Measurements from ENCODE around the gene RALGAPA2. TPM values are rescaled to one million over a fixed set of nuclear protein-coding genes. Genes with fewer than 3 reads are reported as not detected.
A peak's percentile ranks its signal among the peaks of the same experiment; 100 is the strongest.

Gene RALGAPA2
- total RNA-seq, 4 donors from 2014 or later = 89.7 to 126 (median 97.8) TPM

- WGBS, 2 donors = 89 to 90% methylated on average over 8 of the region's 8 CpGs
- Histone ChIP-seq H3K4me1 (peaks cover 33 to 69% of the 10 kb centered on the region in 2 donors), H3K9me3 (no peaks in the 10 kb centered on the region), H3K4me3 (replicated peaks in 1 of 3) (no peak overlapping the region), H3K27ac (no peak overlapping the region), H3K27me3 (no peaks in the 10 kb centered on the region), H3K36me3 (no peaks in the 10 kb centered on the region)
- intact Hi-C loops (cut with DNase I) = no loop called here
- TF ChIP-seq CTCF (IDR thresholded peaks at IDR 0.05) (no peak), POLR2A (IDR thresholded peaks at IDR 0.05) (no peak)
- no peak for DNase-seq
Observed at GRCh38 chr20:20690676-20691476, 21.6 kb downstream of the RALGAPA2 start.

GRCh38 chr20:20687319-20687718 is 25.1 kb downstream of the RALGAPA2 start:
- intact Hi-C loops (cut with DNase I) = no loop called here
- DNase-seq = no peak
- H3K9me3 ChIP-seq = no peaks in the 10 kb centered on the region
- no peak overlapping the region for H3K27ac ChIP-seq
- H3K36me3 ChIP-seq = no peaks in the 10 kb centered on the region
- no peak overlapping the region for H3K4me3 ChIP-seq (replicated peaks in 1 of 3)
- TF ChIP-seq CTCF (IDR thresholded peaks at IDR 0.05) (no peak), POLR2A (IDR thresholded peaks at IDR 0.05) (no peak)
- no peaks in the 10 kb centered on the region for H3K27me3 ChIP-seq
- 80 to 94% methylated on average over 5 of the region's 5 CpGs for WGBS, 2 donors
- H3K4me1 ChIP-seq = peaks cover 45 to 74% of the 10 kb centered on the region in 2 donors

GRCh38 chr20:20685635-20686034 is 26.8 kb downstream of the RALGAPA2 start:
- Histone ChIP-seq H3K9me3 (no peaks in the 10 kb centered on the region), H3K4me3 (replicated peaks in 1 of 3) (no peak overlapping the region), H3K27me3 (no peaks in the 10 kb centered on the region), H3K4me1 (peaks cover 59 to 85% of the 10 kb centered on the region in 2 donors), H3K36me3 (no peaks in the 10 kb centered on the region), H3K27ac (peak overlapping the region; percentile 36 to 49 (median 45))
- TF ChIP-seq CTCF (IDR thresholded peaks at IDR 0.05) (no peak), POLR2A (IDR thresholded peaks at IDR 0.05) (no peak)
- WGBS, 2 donors = 32 to 33% methylated on average over 3 of the region's 3 CpGs
- DNase-seq = peak; percentile 33 to 60
- intact Hi-C loops (cut with DNase I) = no loop called here

GRCh38 chr20:20683481-20684321 is 28.7 kb downstream of the RALGAPA2 start:
- Histone ChIP-seq H3K36me3 (no peaks in the 10 kb centered on the region), H3K4me1 (peaks cover 64 to 96% of the 10 kb centered on the region in 2 donors), H3K9me3 (no peaks in the 10 kb centered on the region), H3K4me3 (replicated peaks in 1 of 3) (no peak overlapping the region), H3K27ac (peak overlapping the region in 2 of 3 donors; percentile 2 to 84), H3K27me3 (no peaks in the 10 kb centered on the region)
- DNase-seq = peak; percentile 57 to 63
- intact Hi-C loops (cut with DNase I) = no loop called here
- TF ChIP-seq CTCF (IDR thresholded peaks at IDR 0.05) (no peak), POLR2A (IDR thresholded peaks at IDR 0.05) (no peak)
- 70 to 71% methylated on average over 10 of the region's 10 CpGs for WGBS, 2 donors

Measured in thyroid gland (tissue), 4 donors.